AG09319 (cell line): Measurements from ENCODE around the gene ARHGAP10.

Experiments
- DNase-seq: peaks from one replicate; pipeline ENCODE4 v3.0.0-alpha.2; 2010; ENCODE audit warnings: low read depth; ENCODE audit errors: extremely low read depth
- CTCF ChIP-seq: IDR thresholded peaks from 2 replicates; pipeline ENCODE4 v1.5.1; 2011; ENCODE audit warnings: low read depth, mild to moderate bottlenecking, inconsistent platforms, low read length, moderate library complexity

ARHGAP10 gene

DNA sequence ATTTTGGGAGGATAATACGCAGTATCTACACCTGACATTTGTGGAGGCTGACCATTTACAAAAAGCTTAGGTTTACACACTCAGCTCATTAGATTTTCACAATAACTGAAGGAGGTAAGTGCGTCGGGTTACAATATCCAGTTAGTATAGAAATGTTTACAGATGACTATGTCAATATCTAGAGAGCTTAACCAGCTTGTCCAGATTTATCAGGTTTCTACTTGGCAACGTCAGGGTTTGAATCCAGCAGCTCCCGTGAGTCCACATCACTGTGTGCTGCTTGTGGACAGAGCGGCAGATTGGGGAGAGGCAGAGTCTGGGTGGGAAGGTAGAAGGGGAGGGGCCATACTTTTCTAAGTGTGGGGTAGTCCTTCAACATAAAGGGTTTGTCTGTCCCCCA lies 28.3 kb downstream of the ARHGAP10 start:
- no peak for TF ChIP-seq CTCF

DNA sequence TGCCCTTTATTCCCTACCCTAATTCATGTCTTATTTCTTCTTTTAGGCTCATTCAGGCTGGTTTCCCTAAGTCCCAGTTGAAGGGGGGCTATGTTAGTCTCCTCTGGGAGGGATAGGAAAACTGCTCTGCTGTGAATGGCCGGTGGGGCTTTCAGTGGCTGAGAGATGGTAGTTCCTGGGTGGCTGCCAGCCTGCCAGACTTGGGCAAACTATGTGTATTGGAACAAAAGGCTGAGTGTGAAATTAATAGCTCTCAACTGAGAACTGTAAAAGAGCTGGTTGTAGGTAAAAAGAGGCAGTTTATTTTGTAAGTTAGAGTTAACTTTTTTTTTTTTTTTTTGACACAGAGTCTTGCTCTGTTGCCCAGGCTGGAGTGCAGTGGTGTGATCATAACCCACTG lies 28.8 kb downstream of the ARHGAP10 start:
- DNase-seq, result no peak
- no peak for TF ChIP-seq CTCF

More for the DNA sequence above, 28.3 kb downstream of the ARHGAP10 start:
- DNase-seq, result no peak

DNA sequence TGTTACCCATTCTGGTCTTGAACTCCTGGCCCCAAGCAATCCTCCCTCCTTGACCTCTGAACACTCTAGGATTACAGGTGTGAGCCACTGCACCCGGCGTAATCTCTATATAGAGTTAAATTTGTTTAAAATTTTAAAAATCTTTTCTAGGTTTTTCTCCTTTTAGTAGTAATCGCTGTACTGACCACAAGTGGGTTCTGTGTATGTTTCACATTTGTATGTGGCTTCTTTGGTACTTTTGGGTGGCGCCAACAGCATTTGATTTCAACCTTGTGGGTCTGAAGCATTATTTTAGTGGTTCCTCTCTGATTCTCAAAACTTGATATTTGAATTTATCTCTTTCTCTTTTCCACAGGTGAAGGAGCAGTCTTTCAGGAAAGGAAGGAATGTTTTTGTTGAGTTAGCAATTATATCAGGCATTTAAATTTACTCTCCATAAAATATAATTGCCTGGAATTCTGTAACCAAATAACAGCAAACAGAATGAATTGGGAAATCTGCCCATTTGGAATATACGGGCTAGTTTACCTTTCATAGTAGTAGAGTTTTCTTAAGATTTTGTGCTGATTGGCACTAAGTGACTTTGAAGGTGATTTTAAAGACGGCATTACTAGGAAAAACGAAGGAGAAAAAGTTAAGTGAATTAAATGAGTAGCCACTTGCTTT lies 29.5 kb downstream of the ARHGAP10 start:
- DNase-seq, result no peak
- no peak for TF ChIP-seq CTCF

DNA sequence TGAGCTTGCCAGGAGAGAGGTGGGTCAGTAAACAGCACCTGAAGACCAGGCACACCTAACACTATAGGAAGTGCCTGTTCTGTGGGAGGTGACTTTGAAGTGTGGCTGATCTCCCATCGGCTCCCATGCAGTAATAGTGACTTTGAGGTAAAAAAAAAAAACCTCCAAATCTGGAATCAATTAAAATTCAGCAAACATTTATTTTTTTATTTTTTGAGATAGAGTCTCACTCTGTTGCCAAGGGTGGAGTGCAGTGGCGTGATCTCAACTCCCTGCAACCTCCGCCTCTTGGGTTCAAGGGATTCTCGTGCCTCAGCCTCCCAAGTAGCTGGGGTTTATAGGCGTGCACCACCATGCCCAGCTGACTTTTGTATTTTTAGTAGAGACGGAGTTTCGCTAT lies 32.4 kb downstream of the ARHGAP10 start:
- TF ChIP-seq CTCF, result no peak
- no peak for DNase-seq

GRCh38 chr4:147765121-147765529 lies 33.2 kb downstream of the ARHGAP10 start:
- TF ChIP-seq CTCF, result no peak
- DNase-seq, result no peak

- DNase-seq, result no peak
- no peak for TF ChIP-seq CTCF
Measured at GRCh38 chr4:147768113-147768512, 36.2 kb downstream of the ARHGAP10 start.

GRCh38 chr4:147769386-147769785 lies 37.5 kb downstream of the ARHGAP10 start:
- no peak for DNase-seq
- no peak for TF ChIP-seq CTCF
